WTC11 (cell line): ENCODE results near the gene BLOC1S1. TPM values are rescaled to one million over a fixed set of nuclear protein-coding genes. Genes with fewer than 3 reads are reported as not detected.

Experiments used
- ATAC-seq: fragments of 200-7000 bp; cut with Tn5 transposase; 2 replicates; pipeline ENCODE4 v1.10.0; 2021; ENCODE audit warnings: mild to moderate bottlenecking, moderate library complexity
- CTCF ChIA-PET: fragments of 300-600 bp; sonication (Branson Sonifier 250); formaldehyde crosslinking; loops from one replicate; lab custom pipeline; 2021; ENCODE audit warnings: antibody characterized with exemption; lab: Charles Lee
- POLR2A ChIA-PET: fragments of 350-600 bp; sonication (Branson Sonifier 250); formaldehyde crosslinking; loops from one replicate; lab custom pipeline; 2021; ENCODE audit warnings: antibody characterized with exemption; lab: Charles Lee
- DNase-seq: peaks from one replicate; pipeline ENCODE4 v3.0.0; 2021; ENCODE audit warnings: low spot score
- H3K27ac Mint-ChIP-seq: 2 replicates; pipeline ENCODE4 v1.8.0; 2021; ENCODE audit warnings: mixed read lengths
- H3K27me3 Mint-ChIP-seq: 2 replicates; pipeline ENCODE4 v1.8.0; 2021; ENCODE audit warnings: low read depth, mild to moderate bottlenecking, moderate library complexity, mixed read lengths
- H3K36me3 Mint-ChIP-seq: 2 replicates; pipeline ENCODE4 v1.8.0; 2021; ENCODE audit warnings: mixed read lengths
- H3K4me1 Mint-ChIP-seq: 2 replicates; pipeline ENCODE4 v1.8.0; 2022; ENCODE audit warnings: mixed read lengths
- H3K4me3 Mint-ChIP-seq: 2 replicates; pipeline ENCODE4 v1.8.0; 2021; ENCODE audit warnings: mild to moderate bottlenecking, moderate library complexity, mixed read lengths
- H3K9me3 Mint-ChIP-seq: 2 replicates; pipeline ENCODE4 v1.8.0; 2021; ENCODE audit warnings: mixed read lengths
- ARID4B ChIP-seq: sonication (generic); formaldehyde crosslinking; IDR thresholded peaks from 2 replicates; pipeline ENCODE4 v1.8.0; 2023; ENCODE audit warnings: missing genetic modification reagents, mild to moderate bottlenecking, borderline replicate concordance
- ATF3 ChIP-seq: sonication (generic); formaldehyde crosslinking; conservative IDR thresholded peaks from 2 replicates; pipeline ENCODE4 v1.8.1; 2022; ENCODE audit warnings: mild to moderate bottlenecking, missing genetic modification reagents
- CBFB ChIP-seq: sonication (generic); formaldehyde crosslinking; IDR thresholded peaks from 2 replicates; pipeline ENCODE4 v1.8.1; 2022; ENCODE audit warnings: mild to moderate bottlenecking, low read depth, missing genetic modification reagents
- CTCF ChIP-seq: fragments of 200-600 bp; IDR thresholded peaks from 2 replicates; pipeline ENCODE4 v1.8.0; 2022; ENCODE audit warnings: antibody characterized with exemption
- E2F4 ChIP-seq: sonication (generic); formaldehyde crosslinking; IDR thresholded peaks from 2 replicates; pipeline ENCODE4 v1.8.1; 2022; ENCODE audit warnings: low read depth, mild to moderate bottlenecking, moderate library complexity, missing genetic modification reagents, borderline replicate concordance
- ERG ChIP-seq: fragments of 250-450 bp; sonication (Bioruptor Pico); IDR thresholded peaks from 2 replicates; pipeline ENCODE4 v1.8.0; 2021; ENCODE audit warnings: mild to moderate bottlenecking
- HMGA2 ChIP-seq: fragments of 250-450 bp; sonication (Bioruptor Pico); IDR thresholded peaks from 2 replicates; pipeline ENCODE4 v1.4.0; 2021; ENCODE audit warnings: mild to moderate bottlenecking, moderate library complexity
- HMGXB4 ChIP-seq: sonication (generic); formaldehyde crosslinking; IDR thresholded peaks from 2 replicates; pipeline ENCODE4 v1.8.1; 2023; ENCODE audit warnings: mild to moderate bottlenecking, moderate library complexity, missing genetic modification reagents
- KAT7 ChIP-seq: sonication (generic); formaldehyde crosslinking; IDR thresholded peaks from 2 replicates; pipeline ENCODE4 v1.8.1; 2023; ENCODE audit warnings: missing genetic modification reagents, mild to moderate bottlenecking, borderline replicate concordance
- MYBL2 ChIP-seq: sonication (generic); formaldehyde crosslinking; IDR thresholded peaks from 2 replicates; pipeline ENCODE4 v1.8.1; 2023; ENCODE audit warnings: mild to moderate bottlenecking, moderate library complexity, missing genetic modification reagents
- RELA ChIP-seq: sonication (generic); formaldehyde crosslinking; IDR thresholded peaks from 2 replicates; pipeline ENCODE4 v1.8.1; 2022; ENCODE audit warnings: missing genetic modification reagents, mild to moderate bottlenecking, borderline replicate concordance
- SOX15 ChIP-seq: fragments of 250-450 bp; sonication (Bioruptor Pico); IDR thresholded peaks from 2 replicates; pipeline ENCODE4 v1.9.0; 2021; ENCODE audit warnings: mild to moderate bottlenecking
- ZNF138 ChIP-seq: sonication (generic); formaldehyde crosslinking; conservative IDR thresholded peaks from 2 replicates; pipeline ENCODE4 v1.8.1; 2022; ENCODE audit warnings: mild to moderate bottlenecking, moderate library complexity, missing genetic modification reagents
- ZNF219 ChIP-seq: sonication (generic); formaldehyde crosslinking; IDR thresholded peaks from 2 replicates; pipeline ENCODE4 v1.8.0; 2023; ENCODE audit warnings: missing genetic modification reagents, mild to moderate bottlenecking, borderline replicate concordance
- ZNF416 ChIP-seq: fragments of 250-450 bp; sonication (Bioruptor Pico); IDR thresholded peaks from 2 replicates; pipeline ENCODE4 v1.9.0; 2021; ENCODE audit warnings: mild to moderate bottlenecking, inconsistent platforms
- ZNF423 ChIP-seq: fragments of 250-450 bp; sonication (Bioruptor Pico); IDR thresholded peaks from 2 replicates; pipeline ENCODE4 v2.1.2; 2022; ENCODE audit warnings: mild to moderate bottlenecking, moderate library complexity
- total RNA-seq: library from RNA; stranded (reverse); gene quantifications from 3 replicates; pipeline ENCODE4 v1.2.3, GENCODE V29; 2021
- TF ChIP-seq, protein P1 (sequence below): sonication (generic); formaldehyde crosslinking; IDR thresholded peaks from 2 replicates; pipeline ENCODE4 v1.8.1; 2023; ENCODE audit warnings: mild to moderate bottlenecking, missing genetic modification reagents
- TF ChIP-seq, protein P2 (sequence below): sonication (generic); formaldehyde crosslinking; IDR thresholded peaks from 2 replicates; pipeline ENCODE4 v1.8.1; 2023; ENCODE audit warnings: mild to moderate bottlenecking, missing genetic modification reagents, moderate library complexity
- TF ChIP-seq, protein P3 (sequence below): fragments of 250-450 bp; sonication (Bioruptor Pico); IDR thresholded peaks from 2 replicates; pipeline ENCODE4 v1.9.0; 2021; ENCODE audit warnings: mild to moderate bottlenecking

Gene BLOC1S1
- total RNA-seq, 1 experiment from 2014 or later = 81.9 TPM

- TF ChIP-seq, protein P1, sequence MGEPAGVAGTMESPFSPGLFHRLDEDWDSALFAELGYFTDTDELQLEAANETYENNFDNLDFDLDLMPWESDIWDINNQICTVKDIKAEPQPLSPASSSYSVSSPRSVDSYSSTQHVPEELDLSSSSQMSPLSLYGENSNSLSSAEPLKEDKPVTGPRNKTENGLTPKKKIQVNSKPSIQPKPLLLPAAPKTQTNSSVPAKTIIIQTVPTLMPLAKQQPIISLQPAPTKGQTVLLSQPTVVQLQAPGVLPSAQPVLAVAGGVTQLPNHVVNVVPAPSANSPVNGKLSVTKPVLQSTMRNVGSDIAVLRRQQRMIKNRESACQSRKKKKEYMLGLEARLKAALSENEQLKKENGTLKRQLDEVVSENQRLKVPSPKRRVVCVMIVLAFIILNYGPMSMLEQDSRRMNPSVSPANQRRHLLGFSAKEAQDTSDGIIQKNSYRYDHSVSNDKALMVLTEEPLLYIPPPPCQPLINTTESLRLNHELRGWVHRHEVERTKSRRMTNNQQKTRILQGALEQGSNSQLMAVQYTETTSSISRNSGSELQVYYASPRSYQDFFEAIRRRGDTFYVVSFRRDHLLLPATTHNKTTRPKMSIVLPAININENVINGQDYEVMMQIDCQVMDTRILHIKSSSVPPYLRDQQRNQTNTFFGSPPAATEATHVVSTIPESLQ (CRISPR knock-in tag) = no peak
- TF ChIP-seq ZNF423 (no peak), ATF3 (no peak)
These were observed 44.8 kb downstream of the BLOC1S1 start (continued) for GRCh38 chr12:55760663-55761062.

DNA sequence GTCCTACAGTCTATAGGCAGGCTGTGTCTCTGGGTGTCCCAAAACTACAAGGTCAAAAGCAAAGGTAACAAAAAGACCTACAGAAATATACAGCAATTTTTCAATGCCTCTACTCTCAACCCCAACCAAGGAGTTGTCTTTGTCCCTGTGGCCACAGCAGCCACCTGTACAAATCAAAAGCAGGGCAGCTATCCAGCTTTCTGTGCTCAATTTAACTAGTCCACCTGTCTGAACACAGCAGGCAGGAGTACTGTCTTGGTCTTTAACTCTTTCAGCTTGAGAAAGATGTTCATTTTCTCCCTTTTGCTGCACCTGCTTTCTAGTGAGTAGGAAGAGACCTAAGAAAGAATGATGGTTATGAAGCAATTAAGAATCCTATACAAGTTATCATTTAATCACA lies 46.8 kb downstream of the BLOC1S1 start:
- no peaks in the 10 kb centered on the region for H3K9me3 Mint-ChIP-seq
- POLR2A ChIA-PET = no interaction called here
- H3K4me1 Mint-ChIP-seq = peaks cover 7% of the 10 kb centered on the region
- H3K4me3 Mint-ChIP-seq = no peak overlapping the region
- no peaks in the 10 kb centered on the region for H3K27me3 Mint-ChIP-seq
- no peak for ATAC-seq
- H3K27ac Mint-ChIP-seq = no peak overlapping the region
- CTCF ChIA-PET = interaction anchor here (1.0 kb wide), 1 partner anchor 24 kb away, joined by 3 read pairs; no protein-coding TSS in a partner anchor
- H3K36me3 Mint-ChIP-seq = peaks cover 46% of the 10 kb centered on the region
- no peak for DNase-seq
- no peak for TF ChIP-seq SOX15 (CRISPR knock-in tag)
- TF ChIP-seq KAT7 (CRISPR knock-in tag) = no peak
- no peak for TF ChIP-seq ERG
- no peak for TF ChIP-seq ZNF138
- no peak for TF ChIP-seq CTCF
- TF ChIP-seq ARID4B (CRISPR knock-in tag) = no peak
- TF ChIP-seq RELA = no peak
- no peak for TF ChIP-seq ZNF423
- no peak for TF ChIP-seq MYBL2
- TF ChIP-seq, protein P2, sequence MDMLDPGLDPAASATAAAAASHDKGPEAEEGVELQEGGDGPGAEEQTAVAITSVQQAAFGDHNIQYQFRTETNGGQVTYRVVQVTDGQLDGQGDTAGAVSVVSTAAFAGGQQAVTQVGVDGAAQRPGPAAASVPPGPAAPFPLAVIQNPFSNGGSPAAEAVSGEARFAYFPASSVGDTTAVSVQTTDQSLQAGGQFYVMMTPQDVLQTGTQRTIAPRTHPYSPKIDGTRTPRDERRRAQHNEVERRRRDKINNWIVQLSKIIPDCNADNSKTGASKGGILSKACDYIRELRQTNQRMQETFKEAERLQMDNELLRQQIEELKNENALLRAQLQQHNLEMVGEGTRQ (CRISPR knock-in tag) = no peak
- TF ChIP-seq ZNF416 (CRISPR knock-in tag) = no peak
- TF ChIP-seq, protein P3, sequence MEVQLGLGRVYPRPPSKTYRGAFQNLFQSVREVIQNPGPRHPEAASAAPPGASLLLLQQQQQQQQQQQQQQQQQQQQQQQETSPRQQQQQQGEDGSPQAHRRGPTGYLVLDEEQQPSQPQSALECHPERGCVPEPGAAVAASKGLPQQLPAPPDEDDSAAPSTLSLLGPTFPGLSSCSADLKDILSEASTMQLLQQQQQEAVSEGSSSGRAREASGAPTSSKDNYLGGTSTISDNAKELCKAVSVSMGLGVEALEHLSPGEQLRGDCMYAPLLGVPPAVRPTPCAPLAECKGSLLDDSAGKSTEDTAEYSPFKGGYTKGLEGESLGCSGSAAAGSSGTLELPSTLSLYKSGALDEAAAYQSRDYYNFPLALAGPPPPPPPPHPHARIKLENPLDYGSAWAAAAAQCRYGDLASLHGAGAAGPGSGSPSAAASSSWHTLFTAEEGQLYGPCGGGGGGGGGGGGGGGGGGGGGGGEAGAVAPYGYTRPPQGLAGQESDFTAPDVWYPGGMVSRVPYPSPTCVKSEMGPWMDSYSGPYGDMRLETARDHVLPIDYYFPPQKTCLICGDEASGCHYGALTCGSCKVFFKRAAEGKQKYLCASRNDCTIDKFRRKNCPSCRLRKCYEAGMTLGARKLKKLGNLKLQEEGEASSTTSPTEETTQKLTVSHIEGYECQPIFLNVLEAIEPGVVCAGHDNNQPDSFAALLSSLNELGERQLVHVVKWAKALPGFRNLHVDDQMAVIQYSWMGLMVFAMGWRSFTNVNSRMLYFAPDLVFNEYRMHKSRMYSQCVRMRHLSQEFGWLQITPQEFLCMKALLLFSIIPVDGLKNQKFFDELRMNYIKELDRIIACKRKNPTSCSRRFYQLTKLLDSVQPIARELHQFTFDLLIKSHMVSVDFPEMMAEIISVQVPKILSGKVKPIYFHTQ (CRISPR knock-in tag) = no peak
- no peak for TF ChIP-seq ZNF219 (CRISPR knock-in tag)
- no peak for TF ChIP-seq HMGXB4 (CRISPR knock-in tag)
- TF ChIP-seq CBFB (CRISPR knock-in tag) = no peak
- no peak for TF ChIP-seq HMGA2
- no peak for TF ChIP-seq E2F4
